HepG2 (cell line): ENCODE results near the gene BCL2L2. TPM values are rescaled to one million over a fixed set of nuclear protein-coding genes. Genes with fewer than 3 reads are reported as not detected.

Source experiments
- ADNP ChIP-seq: sonication (generic); formaldehyde crosslinking; IDR thresholded peaks from 2 replicates; pipeline ENCODE4 v1.4.0; 2020; ENCODE audit warnings: missing genetic modification reagents
- ASH2L ChIP-seq: fragments of 300-600, 200-600 bp; sonication (generic); IDR thresholded peaks from 2 replicates; pipeline ENCODE4 v1.7.0; 2017; ENCODE audit warnings: low read depth, mild to moderate bottlenecking, moderate library complexity, mixed read lengths, low read length; ENCODE audit not compliant: insufficient read length
- BHLHE40 ChIP-seq: IDR thresholded peaks from 2 replicates; pipeline ENCODE4 v1.6.1; 2011; ENCODE audit warnings: low read length, improper control_type of control experiment
- BRCA1 ChIP-seq: sonication (generic); formaldehyde crosslinking; IDR thresholded peaks from 2 replicates; pipeline ENCODE4 v1.4.0; 2020; ENCODE audit warnings: missing genetic modification reagents
- HMGA1 ChIP-seq: sonication (generic); formaldehyde crosslinking; conservative IDR thresholded peaks from 2 replicates; pipeline ENCODE4 v1.4.0; 2020; ENCODE audit warnings: missing genetic modification reagents
- HMGXB3 ChIP-seq: sonication (generic); formaldehyde crosslinking; IDR thresholded peaks from 2 replicates; pipeline ENCODE4 v1.4.0; 2020; ENCODE audit warnings: missing genetic modification reagents, borderline replicate concordance
- IRX3 ChIP-seq: sonication (generic); formaldehyde crosslinking; IDR thresholded peaks from 2 replicates; pipeline ENCODE4 v1.8.1; 2023; ENCODE audit warnings: mild to moderate bottlenecking, low read depth, missing genetic modification reagents, borderline replicate concordance
- MBD4 ChIP-seq: IDR thresholded peaks from 2 replicates; pipeline ENCODE4 v1.6.1; 2012; ENCODE audit warnings: low read length, inconsistent platforms, borderline replicate concordance
- MED13 ChIP-seq: sonication (generic); formaldehyde crosslinking; IDR thresholded peaks from 2 replicates; pipeline ENCODE4 v1.5.0; 2020; ENCODE audit warnings: missing genetic modification reagents
- NFRKB ChIP-seq: fragments of 450-650 bp; IDR thresholded peaks from 2 replicates; pipeline ENCODE4 v1.6.1; 2017
- NFYC ChIP-seq: IDR thresholded peaks from 2 replicates; pipeline ENCODE4 v1.6.1; 2016; ENCODE audit warnings: missing genetic modification reagents, missing compliant biosample characterization
- POGZ ChIP-seq: sonication (generic); formaldehyde crosslinking; IDR thresholded peaks from 2 replicates; pipeline ENCODE4 v1.4.0; 2020; ENCODE audit warnings: mild to moderate bottlenecking, missing genetic modification reagents
- RARG ChIP-seq: sonication (generic); formaldehyde crosslinking; IDR thresholded peaks from 2 replicates; pipeline ENCODE4 v1.4.0; 2020; ENCODE audit warnings: low read depth, mild to moderate bottlenecking, missing genetic modification reagents
- SRSF9 ChIP-seq: fragments of 200-400 bp; formaldehyde crosslinking; IDR thresholded peaks from 2 replicates; pipeline ENCODE4 v1.6.1; 2018; ENCODE audit warnings: borderline replicate concordance, mild to moderate bottlenecking, low read depth, low read length; ENCODE audit not compliant: insufficient read depth, poor library complexity, severe bottlenecking
- ZFP36L1 ChIP-seq: sonication (generic); formaldehyde crosslinking; IDR thresholded peaks from 2 replicates; pipeline ENCODE4 v1.8.0; 2022; ENCODE audit warnings: mild to moderate bottlenecking, missing genetic modification reagents, moderate library complexity
- ZNF264 ChIP-seq: sonication (generic); formaldehyde crosslinking; IDR thresholded peaks from 2 replicates; pipeline ENCODE4 v1.4.0; 2020; ENCODE audit warnings: missing genetic modification reagents
- ZNF430 ChIP-seq: sonication (generic); formaldehyde crosslinking; IDR thresholded peaks from 2 replicates; pipeline ENCODE4 v1.9.0; 2021; ENCODE audit warnings: mild to moderate bottlenecking, missing genetic modification reagents
- ZNF709 ChIP-seq: sonication (generic); formaldehyde crosslinking; IDR thresholded peaks from 2 replicates; pipeline ENCODE4 v1.5.0; 2020; ENCODE audit warnings: mild to moderate bottlenecking, missing genetic modification reagents
- ZNF749 ChIP-seq: sonication (generic); formaldehyde crosslinking; IDR thresholded peaks from 2 replicates; pipeline ENCODE4 v1.8.0; 2022; ENCODE audit warnings: mild to moderate bottlenecking, missing genetic modification reagents, moderate library complexity, borderline replicate concordance
- ZNF83 ChIP-seq: sonication (generic); formaldehyde crosslinking; IDR thresholded peaks from 2 replicates; pipeline ENCODE4 v1.4.0; 2020; ENCODE audit warnings: missing genetic modification reagents, mild to moderate bottlenecking, borderline replicate concordance
- polyA plus RNA-seq, 8 experiments: library from polyadenylated mRNA; depleted of rRNA in 3 of 8; stranded (reverse) in 7 of 8; unstranded in 1 of 8; fragments of >200 nt; fragmentation: Illumina TruSeq in 4 of 8; extraction: Trizol in 4 of 8; gene quantifications; 2 replicates each; pipeline versions ENCODE4 v1.2.1 to v1.2.3, GENCODE V29; 2011 to 2016; ENCODE audit warnings: low read depth in 4 of 8, missing spikeins in 1 of 8, mixed read lengths in 1 of 8; ENCODE audit not compliant: insufficient read depth in 1 of 8
- total RNA-seq, 5 experiments: library from RNA; depleted of rRNA; stranded (reverse); fragments of >200 nt; fragmentation: Illumina TruSeq; extraction: Trizol; gene quantifications; 2 replicates each; pipeline ENCODE4 v1.2.3, GENCODE V29; 2016; ENCODE audit warnings: low read depth in 1 of 5
- TF ChIP-seq, protein P1 (sequence below): sonication (generic); formaldehyde crosslinking; IDR thresholded peaks from 2 replicates; pipeline ENCODE4 v1.4.0; 2020; ENCODE audit warnings: missing genetic modification reagents
- TF ChIP-seq, protein P2 (sequence below): sonication (generic); formaldehyde crosslinking; IDR thresholded peaks from 2 replicates; pipeline ENCODE4 v1.4.0; 2020; ENCODE audit warnings: missing genetic modification reagents

Gene BCL2L2
- total and polyA plus RNA-seq, 2 of the 13 experiments (the other 11 are each of a cell fraction or from before 2014, with no cell fraction given), result 28.1 to 49.8 TPM

DNA sequence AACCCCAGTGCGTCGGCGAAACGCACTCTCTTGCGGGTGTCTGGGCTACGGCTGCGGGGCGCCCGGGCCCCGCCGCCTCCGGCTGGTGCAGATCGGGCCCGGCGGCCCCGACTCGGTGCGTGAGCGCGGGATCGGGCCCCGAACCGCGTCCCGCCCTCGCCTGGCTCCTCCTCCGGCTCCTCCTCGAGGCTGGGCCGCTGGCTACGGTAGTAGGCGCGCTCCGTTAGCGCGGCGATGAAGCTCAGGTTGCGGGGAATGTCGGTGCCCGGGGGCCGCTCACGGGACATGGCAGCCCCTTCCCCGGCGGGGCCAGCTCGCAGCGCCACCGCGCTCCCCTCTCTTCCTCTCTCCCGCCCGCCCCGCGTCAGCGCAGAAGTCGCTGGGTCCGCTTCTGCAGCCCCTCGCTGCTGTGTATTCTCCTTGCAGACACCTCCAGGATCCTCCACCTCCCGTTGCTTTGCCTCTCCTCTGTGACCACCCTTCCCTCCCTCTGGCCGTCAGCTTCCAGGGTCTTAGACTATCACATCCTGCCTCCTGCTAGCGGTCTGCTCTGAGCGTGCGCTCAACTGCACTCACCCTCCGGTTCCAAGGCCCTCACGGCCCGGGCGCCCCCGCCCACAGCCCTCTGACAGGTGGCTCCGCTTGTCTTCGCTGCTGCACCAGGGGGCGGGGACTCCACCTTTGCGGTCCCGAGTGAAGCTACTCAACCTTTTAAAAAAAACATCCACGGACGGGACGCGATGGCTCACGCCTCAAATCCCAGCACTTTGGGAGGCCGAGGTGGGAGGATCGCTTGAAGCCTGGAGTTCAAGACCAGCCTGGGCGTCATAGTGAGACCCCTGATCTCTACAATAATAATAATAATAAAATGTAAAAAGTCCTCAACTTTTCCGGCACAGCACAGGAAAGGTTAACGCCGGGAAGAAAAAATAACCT lies 4.1 kb upstream of the BCL2L2 start, which contains the start of gene PPP1R3E (continued):
- no peak for TF ChIP-seq NFRKB
- peak; percentile 55 for TF ChIP-seq POGZ (CRISPR knock-in tag)
- no peak for TF ChIP-seq SRSF9
- TF ChIP-seq ZNF264, result peak; percentile 50; the same call in 1 of the 2 replicates
- no peak for TF ChIP-seq BHLHE40
- peak; percentile 95 for TF ChIP-seq ZFP36L1 (CRISPR knock-in tag)
- TF ChIP-seq BRCA1 (CRISPR knock-in tag), result peak; percentile 53; the same call in 1 of the 2 replicates
- TF ChIP-seq, protein P1, sequence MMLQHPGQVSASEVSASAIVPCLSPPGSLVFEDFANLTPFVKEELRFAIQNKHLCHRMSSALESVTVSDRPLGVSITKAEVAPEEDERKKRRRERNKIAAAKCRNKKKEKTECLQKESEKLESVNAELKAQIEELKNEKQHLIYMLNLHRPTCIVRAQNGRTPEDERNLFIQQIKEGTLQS (CRISPR knock-in tag), result peak; percentile 33; the same call in 1 of the 2 replicates
- 0 out of 2 replicates have a peak, but pooled peaks have one; percentile 54 for TF ChIP-seq ADNP (CRISPR knock-in tag)
- peak; percentile 40; the same call in 1 of the 2 replicates for TF ChIP-seq NFYC
- peak; percentile 83; the same call in 1 of the 2 replicates for TF ChIP-seq MED13 (CRISPR knock-in tag)
- TF ChIP-seq ZNF430 (CRISPR knock-in tag), result peak; percentile 96
- no peak for TF ChIP-seq RARG (CRISPR knock-in tag)
- peak; percentile 4 for TF ChIP-seq ZNF83 (CRISPR knock-in tag)
- TF ChIP-seq ZNF749 (CRISPR knock-in tag), result peak; percentile 46; the same call in 1 of the 2 replicates
- TF ChIP-seq HMGXB3, result peak; percentile 54
- TF ChIP-seq ZNF709, result peak; percentile 90
- TF ChIP-seq MBD4, result no peak
- peak; percentile 70; the same call in 1 of the 2 replicates for TF ChIP-seq IRX3 (CRISPR knock-in tag)
- TF ChIP-seq, protein P2, sequence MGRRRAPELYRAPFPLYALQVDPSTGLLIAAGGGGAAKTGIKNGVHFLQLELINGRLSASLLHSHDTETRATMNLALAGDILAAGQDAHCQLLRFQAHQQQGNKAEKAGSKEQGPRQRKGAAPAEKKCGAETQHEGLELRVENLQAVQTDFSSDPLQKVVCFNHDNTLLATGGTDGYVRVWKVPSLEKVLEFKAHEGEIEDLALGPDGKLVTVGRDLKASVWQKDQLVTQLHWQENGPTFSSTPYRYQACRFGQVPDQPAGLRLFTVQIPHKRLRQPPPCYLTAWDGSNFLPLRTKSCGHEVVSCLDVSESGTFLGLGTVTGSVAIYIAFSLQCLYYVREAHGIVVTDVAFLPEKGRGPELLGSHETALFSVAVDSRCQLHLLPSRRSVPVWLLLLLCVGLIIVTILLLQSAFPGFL (CRISPR knock-in tag), result no peak
- TF ChIP-seq HMGA1 (CRISPR knock-in tag), result no peak
- no peak for TF ChIP-seq ASH2L
